ENCODE measurements around the gene HIGD1A. TPM values are rescaled to one million over a fixed set of nuclear protein-coding genes. Genes with fewer than 3 reads are reported as not detected.

HIGD1A gene
- total RNA-seq, 1 donor from 2014 or later, result 35.9 TPM

- intact Hi-C loops (cut with micrococcal nuclease), result loop anchor here (2.0 to 10.0 kb wide), 3 partner anchors 24 to 480 kb away; partner anchors contain the start of genes POMGNT2 and SNRK
- H3K9me3 Mint-ChIP-seq, result no peaks in the 10 kb centered on the region
- no peak for DNase-seq
- TF ChIP-seq CTCF (IDR thresholded peaks at IDR 0.05), result no peak
- peaks cover 8% of the 10 kb centered on the region for H3K27me3 Mint-ChIP-seq
- CTCF ChIA-PET, result no interaction called here
- ATAC-seq (ENCODE audit: low read depth), result no peak
- peaks cover 8% of the 10 kb centered on the region for H3K36me3 Mint-ChIP-seq (ENCODE audit: low read depth)
- peak overlapping the region; percentile 87 for H3K27ac Mint-ChIP-seq
- peak overlapping the region; percentile 97 for H3K4me3 Mint-ChIP-seq
- H3K4me1 Mint-ChIP-seq, result peaks cover 38% of the 10 kb centered on the region
- POLR2A ChIA-PET, result interaction anchor here (0.7 to 1.7 kb wide), 4 partner anchors 12 to 205 kb away, joined by 3 to 6 read pairs (median 3); partner anchors contain the start of gene NKTR
These were observed 991 bp upstream of the HIGD1A start for GRCh38 chr3:42805141-42805821.

DNA sequence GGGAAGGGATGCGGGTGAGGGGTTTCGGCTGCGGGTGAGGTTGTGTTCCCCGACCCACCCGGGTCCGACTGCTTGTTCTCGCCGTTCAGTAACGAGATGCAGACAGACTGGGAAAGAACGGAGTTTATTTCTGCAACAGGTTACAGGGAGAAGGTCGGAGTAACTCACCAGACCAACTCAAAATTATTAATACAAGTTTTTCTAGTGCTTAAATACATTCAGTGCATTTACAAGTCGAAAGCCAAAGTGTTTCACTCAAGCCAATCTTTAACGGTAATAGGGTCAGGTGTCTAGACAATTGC, 492 bp upstream of the HIGD1A start:
- ChIA-PET CTCF (no interaction called here), POLR2A (interaction anchor here (0.7 to 1.7 kb wide), 4 partner anchors 11 to 204 kb away, joined by 3 to 6 read pairs (median 3); partner anchors contain the start of gene NKTR)
- peak overlapping the region; percentile 87 for H3K27ac Mint-ChIP-seq
- peaks cover 8% of the 10 kb centered on the region for H3K36me3 Mint-ChIP-seq (ENCODE audit: low read depth)
- intact Hi-C loops (cut with micrococcal nuclease), result loop anchor here (1.0 to 10.0 kb wide), 6 partner anchors 24 to 480 kb away; partner anchors contain the start of genes CCDC13, POMGNT2 and SNRK
- H3K4me3 Mint-ChIP-seq, result peak overlapping the region; percentile 97
- no peak for TF ChIP-seq CTCF (IDR thresholded peaks at IDR 0.05)
- no peak for DNase-seq
- ATAC-seq (ENCODE audit: low read depth), result no peak
- peaks cover 8% of the 10 kb centered on the region for H3K27me3 Mint-ChIP-seq
- H3K4me1 Mint-ChIP-seq, result peaks cover 39% of the 10 kb centered on the region
- H3K9me3 Mint-ChIP-seq, result no peaks in the 10 kb centered on the region

GRCh38 chr3:42803414-42804105, 730 bp downstream of the HIGD1A start:
- ChIA-PET CTCF (interaction anchor here (0.9 to 2.3 kb wide), 3 partner anchors 24 to 77 kb away, joined by 3 to 6 read pairs (median 4); no protein-coding TSS in a partner anchor), POLR2A (interaction anchor here (0.6 to 1.7 kb wide), 5 partner anchors 14 to 213 kb away, joined by 3 to 7 read pairs (median 6); partner anchors contain the start of gene SS18L2)
- DNase-seq (no peak), ATAC-seq (ENCODE audit: low read depth) (peak; percentile 4)
- Mint-ChIP-seq H3K36me3 (ENCODE audit: low read depth) (peaks cover 8% of the 10 kb centered on the region), H3K4me3 (peak overlapping the region; percentile 97), H3K9me3 (no peaks in the 10 kb centered on the region), H3K27me3 (peaks cover 6% of the 10 kb centered on the region), H3K27ac (peak overlapping the region; percentile 87), H3K4me1 (peaks cover 41% of the 10 kb centered on the region)
- intact Hi-C loops (cut with micrococcal nuclease), result loop anchor here (1.0 to 10.0 kb wide), 6 partner anchors 23 to 481 kb away; partner anchors contain the start of genes CCDC13, POMGNT2 and SNRK
- TF ChIP-seq CTCF (IDR thresholded peaks at IDR 0.05), result no peak

- ChIA-PET CTCF (interaction anchor here (0.9 to 2.3 kb wide), 3 partner anchors 23 to 78 kb away, joined by 3 to 6 read pairs (median 4); no protein-coding TSS in a partner anchor), POLR2A (interaction anchor here (1.5 kb wide), 1 partner anchor 213 kb away, joined by 5 read pairs; the partner anchor contains the start of gene SS18L2)
- ATAC-seq (ENCODE audit: low read depth) (no peak), DNase-seq (no peak)
- no peak for TF ChIP-seq CTCF (IDR thresholded peaks at IDR 0.05)
- intact Hi-C loops (cut with micrococcal nuclease), result loop anchor here (5.0 to 10.0 kb wide), 3 partner anchors 44 to 482 kb away; partner anchors contain the start of genes POMGNT2 and SNRK
- no peaks in the 10 kb centered on the region for H3K9me3 Mint-ChIP-seq
- peak overlapping the region; percentile 97 for H3K4me3 Mint-ChIP-seq
- peaks cover 8% of the 10 kb centered on the region for H3K36me3 Mint-ChIP-seq (ENCODE audit: low read depth)
- H3K27ac Mint-ChIP-seq, result no peak overlapping the region
- H3K4me1 Mint-ChIP-seq, result peaks cover 41% of the 10 kb centered on the region
- peaks cover 6% of the 10 kb centered on the region for H3K27me3 Mint-ChIP-seq
These were observed 1.3 kb downstream of the HIGD1A start for GRCh38 chr3:42802876-42803413.
